IPS-18a (cell line): ENCODE measurements around the gene ANKRD11.

Experiments used
- H3K27ac ChIP-seq: one replicate; pipeline ENCODE4 v1.5.1; 2013; ENCODE audit warnings: low read length
- H3K27me3 ChIP-seq: one replicate; pipeline ENCODE4 v1.6.1; 2013; ENCODE audit warnings: mild to moderate bottlenecking, low read length; ENCODE audit not compliant: control insufficient read depth, insufficient read depth
- H3K36me3 ChIP-seq: one replicate; pipeline ENCODE4 v1.6.1; 2013; ENCODE audit warnings: low read depth, low read length; ENCODE audit not compliant: control insufficient read depth
- H3K4me1 ChIP-seq: one replicate; pipeline ENCODE4 v1.6.1; 2013; ENCODE audit warnings: low read depth, low read length; ENCODE audit not compliant: control insufficient read depth
- H3K4me3 ChIP-seq: one replicate; pipeline ENCODE4 v1.5.1; 2013; ENCODE audit warnings: low read length
- H3K9ac ChIP-seq: one replicate; pipeline ENCODE4 v1.6.1; 2013; ENCODE audit warnings: mild to moderate bottlenecking, low read length, moderate library complexity
- H3K9me3 ChIP-seq: one replicate; pipeline ENCODE4 v1.6.1; 2013; ENCODE audit warnings: low read depth, low read length; ENCODE audit not compliant: control insufficient read depth

Gene ANKRD11

GRCh38 chr16:89523680-89524344 is 33.5 kb upstream of the ANKRD11 start:
- Histone ChIP-seq H3K9me3 (no peaks in the 10 kb centered on the region), H3K27ac (no peak overlapping the region), H3K4me3 (no peak overlapping the region), H3K9ac (no peak overlapping the region), H3K27me3 (no peaks in the 10 kb centered on the region), H3K36me3 (peaks cover 81% of the 10 kb centered on the region), H3K4me1 (peaks cover 5% of the 10 kb centered on the region)

GRCh38 chr16:89522287-89522686 is 31.9 kb upstream of the ANKRD11 start:
- Histone ChIP-seq H3K4me1 (peaks cover 5% of the 10 kb centered on the region), H3K27me3 (no peaks in the 10 kb centered on the region), H3K27ac (no peak overlapping the region), H3K36me3 (peaks cover 80% of the 10 kb centered on the region), H3K4me3 (no peak overlapping the region), H3K9ac (no peak overlapping the region), H3K9me3 (no peaks in the 10 kb centered on the region)

- H3K9ac ChIP-seq, result no peak overlapping the region
- peaks cover 64% of the 10 kb centered on the region for H3K36me3 ChIP-seq
- no peaks in the 10 kb centered on the region for H3K27me3 ChIP-seq
- peaks cover 5% of the 10 kb centered on the region for H3K4me1 ChIP-seq
- no peak overlapping the region for H3K27ac ChIP-seq
- H3K9me3 ChIP-seq, result no peaks in the 10 kb centered on the region
- H3K4me3 ChIP-seq, result no peak overlapping the region
These were observed 29.5 kb upstream of the ANKRD11 start for GRCh38 chr16:89519881-89520280.

GRCh38 chr16:89517128-89517527 is 26.8 kb upstream of the ANKRD11 start:
- Histone ChIP-seq H3K4me1 (peaks cover 5% of the 10 kb centered on the region), H3K36me3 (peaks cover 58% of the 10 kb centered on the region), H3K27ac (no peak overlapping the region), H3K9ac (no peak overlapping the region), H3K4me3 (no peak overlapping the region), H3K27me3 (no peaks in the 10 kb centered on the region), H3K9me3 (no peaks in the 10 kb centered on the region)

- H3K27me3 ChIP-seq, result no peaks in the 10 kb centered on the region
- H3K4me3 ChIP-seq, result no peak overlapping the region
- no peaks in the 10 kb centered on the region for H3K9me3 ChIP-seq
- H3K27ac ChIP-seq, result no peak overlapping the region
- no peaks in the 10 kb centered on the region for H3K4me1 ChIP-seq
- no peak overlapping the region for H3K9ac ChIP-seq
- peaks cover 37% of the 10 kb centered on the region for H3K36me3 ChIP-seq
These were observed 22.1 kb upstream of the ANKRD11 start for GRCh38 chr16:89512453-89512852.

- Histone ChIP-seq H3K9ac (no peak overlapping the region), H3K9me3 (no peaks in the 10 kb centered on the region), H3K36me3 (peaks cover 29% of the 10 kb centered on the region), H3K4me1 (peaks cover 3% of the 10 kb centered on the region), H3K27me3 (peaks cover 6% of the 10 kb centered on the region), H3K27ac (no peak overlapping the region), H3K4me3 (no peak overlapping the region)
These were observed 21.0 kb upstream of the ANKRD11 start for GRCh38 chr16:89511374-89511773.

- Histone ChIP-seq H3K4me3 (no peak overlapping the region), H3K27ac (no peak overlapping the region), H3K9ac (no peak overlapping the region), H3K27me3 (peaks cover 6% of the 10 kb centered on the region), H3K4me1 (peaks cover 3% of the 10 kb centered on the region), H3K36me3 (peaks cover 29% of the 10 kb centered on the region), H3K9me3 (no peaks in the 10 kb centered on the region)
These were observed 20.2 kb upstream of the ANKRD11 start for GRCh38 chr16:89510526-89510925.

- peak within 1 kb of the TSS; percentile 83 for H3K27ac ChIP-seq
- peak within 1 kb of the TSS; percentile 85 for H3K9ac ChIP-seq
- H3K36me3 ChIP-seq, result peaks cover 19% of the 10 kb centered on the region
- H3K27me3 ChIP-seq, result peaks cover 6% of the 10 kb centered on the region
- no peaks in the 10 kb centered on the region for H3K9me3 ChIP-seq
- H3K4me1 ChIP-seq, result peaks cover 3% of the 10 kb centered on the region
- H3K4me3 ChIP-seq, result peak within 1 kb of the TSS; percentile 94
These were observed 17.7 kb upstream of the ANKRD11 start, which contains the start of gene SPG7 for GRCh38 chr16:89507834-89508590. Gene SPG7, plus strand, starts transcription at chr16:89508403. Its CDS starts 15 bp downstream, at chr16:89508418.

- Histone ChIP-seq H3K9me3 (no peaks in the 10 kb centered on the region), H3K4me1 (peaks cover 3% of the 10 kb centered on the region), H3K4me3 (peak overlapping the region; percentile 94), H3K9ac (peak overlapping the region; percentile 85), H3K36me3 (peaks cover 15% of the 10 kb centered on the region), H3K27ac (no peak overlapping the region), H3K27me3 (peaks cover 6% of the 10 kb centered on the region)
These were observed 17.0 kb upstream of the ANKRD11 start for GRCh38 chr16:89507214-89507833.

- Histone ChIP-seq H3K9me3 (no peaks in the 10 kb centered on the region), H3K4me1 (peaks cover 3% of the 10 kb centered on the region), H3K4me3 (no peak overlapping the region), H3K27me3 (peaks cover 6% of the 10 kb centered on the region), H3K9ac (no peak overlapping the region), H3K27ac (no peak overlapping the region), H3K36me3 (peaks cover 13% of the 10 kb centered on the region)
These were observed 16.4 kb upstream of the ANKRD11 start for GRCh38 chr16:89506791-89507191.

- no peak overlapping the region for H3K4me3 ChIP-seq
- H3K27ac ChIP-seq, result no peak overlapping the region
- peaks cover 3% of the 10 kb centered on the region for H3K4me1 ChIP-seq
- H3K27me3 ChIP-seq, result peaks cover 6% of the 10 kb centered on the region
- no peak overlapping the region for H3K9ac ChIP-seq
- H3K9me3 ChIP-seq, result no peaks in the 10 kb centered on the region
- peaks cover 9% of the 10 kb centered on the region for H3K36me3 ChIP-seq
These were observed 15.7 kb upstream of the ANKRD11 start for GRCh38 chr16:89506113-89506504.
